DMS114 treated with DMSO at 0.1 percent for 48 hours (cell line): Measurements from ENCODE around the gene MARK1.
A peak's percentile ranks its signal among the peaks of the same experiment; 100 is the strongest.

ENCODE experiments used
- DNase-seq: peaks from one replicate; lab custom pipeline; 2025; ENCODE audit not compliant: unreplicated experiment; lab: John Stamatoyannopoulos, UW

Gene MARK1

DNA sequence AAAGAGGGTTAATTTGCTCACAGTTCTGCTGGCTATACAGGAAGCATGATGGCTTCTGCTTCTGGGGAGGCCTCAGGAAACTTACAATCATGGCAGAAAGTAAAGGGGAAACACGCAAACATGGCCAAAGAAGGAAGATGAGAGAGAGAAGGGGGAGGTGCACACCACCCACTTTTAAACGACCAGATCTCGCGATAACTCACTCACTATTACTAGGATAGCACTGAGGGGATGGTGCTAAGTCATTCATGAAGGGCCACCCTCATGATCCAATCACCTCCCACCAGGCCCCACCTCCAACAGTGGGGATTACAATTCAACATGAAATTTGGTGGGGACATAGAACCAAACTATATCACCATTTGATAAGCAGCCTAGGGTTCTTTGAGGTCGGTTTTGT is 159.9 kb downstream of the MARK1 start:
- DNase-seq: no peak

DNA sequence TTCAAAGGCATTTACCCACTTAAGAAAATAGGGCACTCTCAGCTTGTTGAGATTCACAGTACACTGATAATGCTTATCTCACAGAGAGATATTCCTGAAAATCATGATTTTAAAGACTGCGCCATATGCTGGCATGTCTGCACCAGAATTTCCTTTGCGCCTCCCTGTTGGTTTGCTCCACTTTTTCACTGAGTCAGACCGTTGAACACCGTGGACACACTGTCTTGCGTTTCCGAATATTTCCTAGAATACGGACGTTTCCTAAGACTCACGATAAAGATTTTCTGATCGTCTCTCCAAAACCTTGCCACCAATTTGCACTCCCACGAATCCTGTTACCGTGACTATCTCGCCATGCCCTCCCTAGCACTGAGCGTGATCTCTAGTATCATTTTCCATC is 161.7 kb downstream of the MARK1 start:
- no peak for DNase-seq

DNA sequence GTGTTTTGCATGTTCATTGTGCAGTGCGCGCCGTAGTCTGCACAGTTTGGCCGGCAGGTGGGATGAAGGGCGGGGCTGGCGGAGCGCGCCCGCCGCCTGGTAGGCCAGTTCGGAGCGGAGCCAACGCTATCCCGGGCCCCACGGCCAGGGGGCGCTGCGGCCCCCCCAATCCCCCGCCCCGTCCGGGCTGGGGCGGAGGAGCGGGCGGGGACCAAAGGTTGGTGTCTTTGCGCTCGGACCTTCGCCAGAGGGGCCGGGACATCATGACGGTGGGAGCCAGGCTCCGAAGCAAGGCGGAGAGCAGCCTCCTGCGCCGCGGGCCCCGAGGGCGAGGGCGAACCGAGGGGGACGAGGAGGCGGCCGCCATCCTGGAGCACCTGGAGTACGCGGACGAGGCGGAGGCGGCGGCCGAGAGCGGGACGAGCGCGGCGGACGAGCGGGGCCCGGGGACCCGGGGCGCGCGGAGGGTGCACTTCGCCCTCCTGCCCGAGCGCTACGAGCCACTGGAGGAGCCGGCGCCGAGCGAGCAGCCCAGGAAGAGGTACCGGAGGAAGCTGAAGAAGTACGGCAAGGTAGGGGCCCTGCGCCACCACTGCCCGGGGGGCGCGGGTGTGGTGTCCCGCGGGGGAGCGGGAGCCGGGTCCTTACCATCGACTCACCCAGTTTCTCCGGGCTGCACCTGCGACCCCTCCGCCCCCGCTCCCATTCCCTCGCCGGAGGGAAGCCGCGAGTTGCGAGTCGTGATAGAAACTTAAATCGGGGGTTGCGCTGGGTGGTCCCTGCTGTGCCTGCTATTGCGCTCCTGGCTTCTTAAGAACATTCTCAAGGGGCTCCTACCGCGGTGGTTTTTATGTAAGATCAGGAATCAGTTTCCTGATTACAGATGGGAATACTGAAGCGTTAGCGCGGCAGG is 162.5 kb downstream of the MARK1 start, which contains the start of gene C1orf115:
TSS of gene C1orf115 (plus strand) at position 224 of the 913 bp plus-strand sequence. CDS start at position 264, 40 bp downstream.
- DNase-seq: peak; percentile 11

DNA sequence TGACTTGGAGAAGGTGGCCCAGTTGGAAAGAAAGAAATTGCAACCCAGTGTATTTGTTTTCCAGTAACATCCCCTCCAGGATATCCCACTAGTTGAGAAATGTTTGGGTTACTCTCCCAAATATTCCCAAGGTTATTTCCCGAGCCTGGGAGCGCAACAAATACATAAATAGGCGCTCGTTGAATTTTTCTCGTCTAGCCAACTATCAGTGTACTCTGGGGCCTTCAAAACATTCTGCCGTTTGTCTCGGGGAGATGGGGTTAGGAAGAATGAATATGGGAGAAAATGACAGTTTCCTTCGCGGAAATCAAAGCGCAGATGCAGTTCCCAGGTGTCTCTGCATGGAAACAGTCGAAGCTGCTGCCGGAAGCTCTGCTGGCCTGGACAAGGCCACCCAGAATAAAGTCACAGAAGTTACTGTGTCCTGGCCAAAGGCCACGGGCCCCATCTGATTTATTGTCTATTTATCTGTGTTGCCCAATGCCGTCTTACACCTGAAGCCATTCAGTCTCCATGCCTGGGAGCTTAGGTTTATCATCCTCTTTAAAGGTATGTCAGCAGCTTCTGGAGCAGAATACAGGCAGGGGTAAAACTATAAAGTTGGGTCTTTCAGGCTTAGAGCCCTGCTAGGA is 163.2 kb downstream of the MARK1 start:
- no peak for DNase-seq

DNA sequence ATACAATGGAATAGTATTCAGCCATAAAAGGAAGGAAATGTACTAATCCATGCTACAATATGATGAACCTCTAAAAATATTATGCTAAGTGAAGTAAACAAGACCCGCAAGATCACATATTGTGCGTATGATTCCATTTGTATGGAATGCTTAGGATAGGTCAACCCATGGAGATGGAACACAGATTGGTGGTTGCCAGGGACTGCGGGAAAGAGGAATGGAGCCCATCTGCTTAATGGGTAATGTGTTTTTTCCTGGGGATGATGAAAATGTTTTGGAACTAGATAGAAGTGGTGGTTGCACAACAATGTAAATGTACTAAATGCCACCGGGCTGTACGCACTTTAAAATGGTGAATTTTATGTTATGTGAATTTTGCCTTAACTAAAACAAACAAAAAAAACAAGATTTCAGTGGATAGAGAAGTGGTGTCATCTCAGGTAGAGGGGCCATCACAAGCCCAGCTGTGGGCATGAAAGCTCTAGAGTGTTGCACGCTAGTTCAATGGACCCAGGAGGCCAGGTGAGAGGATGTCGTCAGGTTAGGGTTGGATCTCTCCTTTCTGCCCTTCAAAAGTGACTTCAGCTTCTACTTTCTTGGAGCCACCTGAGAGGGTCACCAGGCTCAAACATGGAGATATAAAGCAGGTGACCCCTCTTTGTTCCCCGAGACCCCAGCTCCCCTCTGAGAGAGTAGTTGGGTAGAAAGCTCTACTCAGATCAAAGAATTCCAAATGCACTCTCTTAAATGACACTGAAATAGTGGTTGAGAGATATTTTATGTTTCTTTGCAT is 164.7 kb downstream of the MARK1 start:
- no peak for DNase-seq

DNA sequence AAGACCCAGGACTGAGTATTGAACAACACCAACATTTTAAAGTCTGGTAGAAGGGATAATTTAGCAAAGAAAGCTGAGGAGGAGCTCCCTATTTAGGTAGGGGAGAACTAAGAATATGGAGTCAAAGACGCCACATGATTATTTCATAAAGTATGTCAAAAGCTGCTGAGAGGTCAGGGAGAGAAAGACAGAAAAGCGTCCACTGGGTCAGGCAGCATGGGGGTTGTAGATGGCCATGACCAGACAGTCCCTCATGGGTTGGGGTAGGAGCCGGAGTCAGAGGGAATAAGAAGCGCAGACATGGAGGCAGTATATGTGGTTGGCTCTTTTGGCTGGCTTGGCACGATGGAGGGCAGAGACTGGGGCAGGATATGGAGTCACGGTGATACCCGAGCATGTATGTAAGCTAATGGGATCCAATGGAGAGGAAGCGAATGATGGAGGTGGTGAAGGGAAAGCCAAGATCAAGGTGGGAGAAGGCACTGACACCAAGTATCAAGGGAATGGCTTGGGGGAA is 167.0 kb downstream of the MARK1 start:
- no peak for DNase-seq

DNA sequence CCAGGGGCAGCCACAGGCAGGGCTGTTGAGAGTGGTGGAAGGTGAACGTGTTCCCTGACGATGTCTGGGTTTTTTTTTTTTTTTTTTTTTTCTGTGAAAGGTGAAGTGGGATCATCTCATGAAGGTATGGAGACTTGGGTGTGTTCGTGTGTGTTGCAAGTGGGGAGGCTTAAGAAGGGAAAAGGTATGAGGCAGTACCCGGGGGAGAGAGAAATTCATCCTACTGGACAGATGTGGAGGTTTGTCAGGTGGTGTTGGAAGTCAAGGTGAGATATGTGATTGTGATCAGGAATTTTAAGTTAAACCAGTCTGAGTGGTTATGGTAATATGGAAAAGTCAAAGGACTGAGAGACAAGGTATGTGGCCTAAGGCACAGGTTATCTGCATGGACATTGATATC is 167.5 kb downstream of the MARK1 start:
- DNase-seq: no peak

DNA sequence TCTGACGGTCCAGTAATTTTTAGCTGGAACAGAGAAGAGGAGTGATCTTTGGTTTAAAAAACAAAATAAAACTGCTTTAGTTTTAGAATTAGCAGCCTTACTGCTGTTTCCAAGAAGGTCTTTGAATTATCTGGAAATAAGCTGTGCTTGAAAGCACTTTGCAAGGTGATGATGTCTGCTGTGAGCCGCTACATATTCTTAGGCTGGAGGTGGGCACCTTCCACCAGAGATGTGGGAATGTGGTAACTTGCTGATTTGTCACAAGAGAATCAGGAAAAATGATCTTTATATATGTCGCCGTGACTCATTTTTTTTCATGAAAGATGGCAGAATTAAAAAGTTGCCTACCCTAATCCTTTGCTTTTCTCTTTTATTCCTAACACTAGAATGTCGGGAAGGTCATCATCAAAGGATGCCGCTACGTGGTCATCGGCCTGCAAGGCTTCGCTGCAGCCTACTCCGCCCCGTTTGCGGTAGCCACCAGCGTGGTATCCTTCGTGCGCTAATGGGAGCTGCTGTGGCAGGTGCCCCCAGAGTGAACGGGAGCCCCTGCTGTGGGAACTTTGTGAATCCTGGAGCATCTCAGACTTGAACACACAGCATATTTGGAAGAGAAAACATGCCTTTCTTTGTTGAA is 168.4 kb downstream of the MARK1 start:
- DNase-seq: no peak

DNA sequence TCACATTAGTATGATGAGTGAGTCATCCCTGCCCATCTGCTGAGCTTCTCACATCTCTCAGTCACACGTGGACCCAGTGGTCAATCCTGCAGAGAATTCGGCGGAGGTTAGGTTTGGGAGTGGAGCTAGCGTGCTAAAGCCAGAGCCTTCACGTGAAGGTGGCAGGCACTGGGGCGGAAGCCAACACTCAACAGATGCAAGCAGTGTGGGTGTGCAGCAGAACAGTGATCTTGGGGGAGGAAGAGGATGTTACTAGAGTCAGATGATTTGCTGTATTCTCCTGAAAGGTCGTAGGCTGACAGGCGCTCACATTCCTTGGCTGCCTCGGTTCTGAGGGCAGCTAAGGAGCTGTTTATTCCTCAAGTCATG is 168.9 kb downstream of the MARK1 start:
- no peak for DNase-seq

DNA sequence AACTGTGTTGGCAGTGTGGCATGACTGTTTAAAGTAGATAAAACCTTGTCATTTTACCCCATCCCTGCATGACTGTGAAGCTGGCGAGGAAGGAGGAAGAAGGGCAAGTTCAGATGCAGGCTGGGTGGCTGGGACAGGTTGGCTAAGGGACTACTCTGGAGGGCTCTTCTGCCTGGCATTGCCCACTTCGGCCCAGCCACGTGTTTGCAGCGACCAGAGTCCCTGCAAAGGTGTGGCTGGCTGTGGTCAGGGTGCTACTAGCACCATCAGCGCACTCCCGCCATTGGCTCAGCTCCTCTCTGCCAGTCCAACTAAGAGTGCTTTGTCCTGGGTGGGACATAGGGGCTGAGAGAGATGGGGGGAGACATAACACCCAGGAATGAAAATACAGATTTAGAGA is 169.4 kb downstream of the MARK1 start:
- no peak for DNase-seq

DNA sequence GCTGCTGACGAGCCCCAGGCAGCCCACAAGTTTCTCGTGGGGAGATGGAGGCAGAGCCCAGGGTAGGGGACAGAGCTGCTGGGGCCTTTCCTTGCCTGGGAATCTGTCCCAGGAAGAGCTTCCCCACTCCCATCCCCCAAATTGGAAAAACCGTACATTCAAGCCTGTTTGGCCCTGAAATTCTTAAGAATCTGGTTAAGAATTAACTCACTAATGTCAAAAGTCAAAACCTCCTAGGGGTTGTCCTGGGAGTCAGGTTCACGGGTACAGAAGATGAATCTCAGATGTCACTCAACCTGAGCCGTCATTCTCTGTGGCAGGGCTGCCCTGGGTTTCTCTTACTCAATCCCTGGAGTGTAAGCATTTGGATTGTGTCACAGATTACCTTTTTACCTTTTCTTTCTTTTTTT is 170.7 kb downstream of the MARK1 start:
- no peak for DNase-seq

DNA sequence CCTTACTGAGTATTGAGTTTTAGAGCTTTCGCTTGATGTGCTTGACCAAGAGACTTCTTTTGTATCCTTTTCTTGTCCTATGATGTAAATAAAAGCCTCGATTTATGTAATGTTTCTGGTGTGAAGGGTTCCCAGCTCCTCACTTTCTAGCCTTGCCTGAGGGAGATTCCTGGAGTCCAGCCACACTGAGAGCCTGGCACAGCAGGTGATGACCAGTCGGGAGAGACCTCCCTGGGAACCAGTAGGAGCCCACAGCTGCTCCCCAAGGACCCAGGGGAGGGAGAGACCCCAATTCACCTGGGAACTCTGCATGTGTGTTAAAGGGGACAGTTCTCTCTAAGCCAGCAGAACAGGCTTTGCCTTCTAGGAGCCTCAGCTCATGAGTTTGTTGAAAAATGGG is 171.1 kb downstream of the MARK1 start:
- DNase-seq: no peak

DNA sequence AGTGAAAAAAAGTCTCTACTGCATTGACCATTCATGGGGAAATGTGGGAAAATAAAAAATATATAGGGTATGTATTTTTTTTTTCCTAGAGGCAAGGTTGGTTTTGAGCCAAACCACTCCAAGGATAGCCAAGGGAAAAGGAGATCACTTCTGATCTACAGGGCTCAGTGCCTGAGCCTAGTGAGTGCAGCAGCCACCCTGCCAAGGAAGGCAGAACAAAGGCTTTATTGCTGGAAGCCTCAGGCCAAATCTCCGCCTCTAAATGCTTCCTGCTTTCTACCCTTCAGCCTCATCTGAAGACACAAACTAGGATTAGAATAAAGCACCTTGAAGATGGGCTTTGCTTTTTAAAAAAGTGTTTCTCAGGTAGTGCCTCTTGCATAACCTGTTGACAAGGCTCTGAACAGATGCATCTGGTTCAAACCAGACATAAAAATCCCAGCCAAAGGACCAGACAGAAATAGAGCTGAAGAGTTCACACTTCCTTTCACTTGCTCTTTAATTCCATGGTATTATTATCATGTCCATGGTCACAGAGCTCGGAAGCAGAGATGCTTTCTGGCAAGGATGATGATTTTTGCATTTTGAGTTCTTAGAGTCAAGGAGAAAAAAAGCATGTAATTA is 172.7 kb downstream of the MARK1 start:
- DNase-seq: no peak

DNA sequence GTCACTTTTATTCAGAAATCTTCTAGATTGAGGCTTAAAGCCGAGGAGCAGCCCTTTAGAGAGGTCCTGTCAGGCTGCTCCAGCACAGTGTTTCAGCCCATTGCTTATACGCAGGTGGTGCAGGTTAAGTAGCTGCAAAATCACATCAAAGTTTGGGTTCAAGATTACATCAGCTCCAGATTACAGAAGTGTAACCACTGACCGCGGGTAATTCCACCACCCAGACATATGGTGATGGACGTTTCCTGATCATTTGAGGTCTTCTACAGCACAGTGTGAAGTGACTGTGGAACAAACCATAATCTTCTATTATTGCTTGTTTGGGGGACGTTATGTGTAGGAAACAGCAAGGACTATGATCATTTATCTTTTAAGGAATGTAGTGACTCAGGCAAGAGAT is 174.0 kb downstream of the MARK1 start:
- no peak for DNase-seq

DNA sequence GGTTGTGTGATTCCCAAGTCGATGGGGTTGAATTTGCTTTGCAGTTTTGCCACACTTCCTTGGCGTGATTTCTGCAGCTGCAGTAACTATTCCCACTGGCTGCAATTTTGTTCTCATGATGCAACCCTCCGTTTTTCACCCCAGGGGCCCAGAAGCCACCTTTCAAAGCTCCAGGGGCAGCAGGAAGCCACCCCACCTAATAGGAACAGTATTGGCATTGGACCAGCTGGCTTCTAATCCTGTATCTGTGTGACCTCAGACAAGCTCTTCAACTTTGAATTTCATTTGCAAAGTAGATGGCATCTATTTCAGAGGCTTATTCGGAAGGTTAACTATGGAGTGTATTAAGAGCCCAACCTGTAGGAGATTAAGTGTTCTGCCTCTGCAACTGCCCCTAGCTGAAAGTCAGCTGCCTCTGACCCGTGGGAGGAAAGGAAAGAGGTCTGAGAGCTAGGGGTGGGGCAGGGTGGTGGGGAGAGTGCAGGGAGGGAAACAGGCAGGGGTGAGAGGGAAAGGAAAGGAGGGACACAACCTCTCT is 174.9 kb downstream of the MARK1 start:
- DNase-seq: no peak

DNA sequence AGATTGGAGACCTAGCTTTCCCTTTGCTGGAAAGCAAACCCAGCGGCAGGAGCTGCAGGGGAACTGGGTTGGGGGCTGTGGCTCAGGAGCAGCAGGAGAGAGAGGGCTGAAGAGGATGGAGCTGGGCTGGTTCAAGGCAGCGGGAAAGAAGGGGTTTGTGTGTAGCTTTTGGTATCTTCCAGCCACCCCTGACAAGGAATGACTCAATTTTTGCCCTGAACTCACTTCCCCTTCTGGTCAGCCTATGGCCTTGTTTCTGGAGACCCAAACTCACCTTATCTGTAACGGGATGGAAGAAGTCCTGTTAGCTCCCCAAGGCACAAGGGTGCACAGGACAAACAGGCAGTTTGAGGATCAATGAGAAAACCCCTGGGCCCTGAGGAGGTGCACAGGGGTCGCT is 175.4 kb downstream of the MARK1 start:
- no peak for DNase-seq

DNA sequence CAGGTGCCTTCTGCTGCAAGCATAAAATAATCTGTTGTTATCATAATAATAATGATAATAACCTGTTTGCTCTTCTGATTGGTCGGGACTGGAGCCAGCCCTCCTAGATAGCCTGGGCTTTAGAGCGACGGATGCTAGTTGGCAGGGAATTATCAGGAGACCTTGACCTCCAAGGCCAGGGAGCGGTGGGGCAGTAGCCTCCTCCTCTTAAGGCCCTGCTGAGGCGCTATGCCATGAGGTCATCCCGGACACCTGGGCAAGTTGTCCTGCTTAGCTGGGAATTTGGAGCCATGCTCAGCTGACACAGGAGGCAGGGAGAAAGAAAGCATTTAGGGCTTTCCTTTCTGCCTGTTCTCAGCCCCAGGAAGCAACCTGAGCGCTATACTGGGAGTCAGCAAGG is 177.8 kb downstream of the MARK1 start:
- no peak for DNase-seq

DNA sequence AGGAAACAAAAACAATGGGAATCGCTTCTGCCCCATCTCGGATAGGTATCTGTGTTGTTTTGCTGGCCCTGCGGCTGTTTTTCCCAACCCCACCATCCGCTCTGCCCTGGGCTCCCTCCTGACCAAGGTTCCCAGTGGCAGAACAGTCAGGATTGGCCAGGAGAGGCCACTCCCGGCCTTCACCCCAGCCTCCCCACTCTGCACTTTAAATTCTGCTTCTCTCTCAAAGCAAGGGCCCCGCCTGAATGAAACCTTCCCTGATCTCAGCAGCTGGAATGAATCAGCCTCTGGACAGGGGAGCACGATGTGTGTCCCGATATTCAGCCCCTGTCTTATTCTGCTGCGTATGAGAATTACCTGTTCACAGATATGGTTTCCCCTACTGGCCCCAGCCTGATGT is 178.5 kb downstream of the MARK1 start:
- DNase-seq: no peak

DNA sequence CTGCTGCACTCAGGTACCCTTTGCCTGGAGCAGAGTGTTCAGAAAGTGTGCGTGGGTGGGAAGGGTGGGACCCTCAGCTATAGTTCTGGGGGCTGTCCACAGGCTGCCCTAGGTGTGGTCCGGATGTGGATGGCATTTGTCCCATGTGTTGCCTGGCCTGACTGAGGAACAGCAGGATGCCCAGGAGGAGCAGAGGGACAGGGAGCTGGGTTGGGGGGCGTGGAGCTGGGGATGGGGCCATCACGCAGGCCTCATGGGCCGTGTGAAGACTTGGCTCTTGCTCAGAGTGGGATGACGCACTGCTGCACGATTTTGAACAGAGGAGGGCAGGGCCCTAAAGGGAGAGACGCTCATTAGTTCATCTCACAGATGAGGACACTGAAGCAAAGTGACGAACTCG is 179.2 kb downstream of the MARK1 start:
- no peak for DNase-seq

DNA sequence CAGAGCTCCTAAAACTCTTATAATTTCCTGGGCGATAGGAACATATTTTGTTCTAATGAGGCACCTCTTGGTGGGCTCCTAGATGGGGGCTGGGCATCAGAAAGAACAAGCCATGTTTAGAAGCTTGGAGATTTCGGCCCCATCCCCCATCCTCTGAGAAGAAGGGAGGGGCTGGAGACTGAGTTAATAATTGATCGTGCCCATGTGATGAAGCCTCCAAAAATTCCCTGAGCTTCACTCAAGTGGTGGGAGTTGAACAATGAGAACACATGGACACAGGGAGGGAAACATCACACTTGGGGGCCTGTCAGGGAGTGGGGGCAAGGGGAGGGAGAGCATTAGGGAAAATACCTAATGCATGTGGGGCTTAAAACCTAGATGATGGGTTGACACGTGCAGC is 180.3 kb downstream of the MARK1 start:
- DNase-seq: no peak
